SK-N-MC (cell line): ENCODE measurements around the gene DCUN1D5.

Experiments
- DNase-seq: peaks from one replicate; pipeline ENCODE4 v3.0.0-alpha.2; 2011; ENCODE audit warnings: low read depth, low spot score
- H3K27ac ChIP-seq: fragments of 200-600 bp; sonication (generic); 2 replicates; pipeline ENCODE4 v1.5.1; 2016; ENCODE audit warnings: mixed run types
- H3K36me3 ChIP-seq: fragments of 200-600 bp; sonication (generic); 2 replicates; pipeline ENCODE4 v1.6.1; 2017; ENCODE audit warnings: antibody characterized with exemption, low read length, mixed read lengths; ENCODE audit not compliant: insufficient read depth
- H3K4me3 ChIP-seq: fragments of 200-600 bp; sonication (generic); 2 replicates; pipeline ENCODE4 v1.5.1; 2016
- H3K9ac ChIP-seq: fragments of 200-600 bp; sonication (generic); 2 replicates; pipeline ENCODE4 v1.8.0; 2017; ENCODE audit warnings: mixed run types, mixed read lengths; ENCODE audit not compliant: insufficient read length
- H3K9me3 ChIP-seq: fragments of 200-600 bp; sonication (generic); 2 replicates; pipeline ENCODE4 v1.6.1; 2017; ENCODE audit warnings: low read depth, mild to moderate bottlenecking, antibody characterized with exemption, low read length, moderate library complexity, mixed read lengths
- EZH2 ChIP-seq: fragments of 200-600 bp; sonication (generic); IDR thresholded peaks from one replicate; pipeline ENCODE4 v1.6.1; 2017; ENCODE audit warnings: antibody characterized with exemption
- FOXP2 ChIP-seq: optimal IDR thresholded peaks from 2 replicates; pipeline ENCODE3; 2011; ENCODE audit warnings: mild to moderate bottlenecking, moderate library complexity; ENCODE audit not compliant: insufficient read depth; ENCODE audit errors: extremely low read length, control extremely low read depth
- POLR2AphosphoS5 ChIP-seq: IDR thresholded peaks from 2 replicates; pipeline ENCODE4 v1.6.1; 2012; ENCODE audit warnings: mild to moderate bottlenecking, low read depth, low read length, borderline replicate concordance

Gene DCUN1D5

DNA sequence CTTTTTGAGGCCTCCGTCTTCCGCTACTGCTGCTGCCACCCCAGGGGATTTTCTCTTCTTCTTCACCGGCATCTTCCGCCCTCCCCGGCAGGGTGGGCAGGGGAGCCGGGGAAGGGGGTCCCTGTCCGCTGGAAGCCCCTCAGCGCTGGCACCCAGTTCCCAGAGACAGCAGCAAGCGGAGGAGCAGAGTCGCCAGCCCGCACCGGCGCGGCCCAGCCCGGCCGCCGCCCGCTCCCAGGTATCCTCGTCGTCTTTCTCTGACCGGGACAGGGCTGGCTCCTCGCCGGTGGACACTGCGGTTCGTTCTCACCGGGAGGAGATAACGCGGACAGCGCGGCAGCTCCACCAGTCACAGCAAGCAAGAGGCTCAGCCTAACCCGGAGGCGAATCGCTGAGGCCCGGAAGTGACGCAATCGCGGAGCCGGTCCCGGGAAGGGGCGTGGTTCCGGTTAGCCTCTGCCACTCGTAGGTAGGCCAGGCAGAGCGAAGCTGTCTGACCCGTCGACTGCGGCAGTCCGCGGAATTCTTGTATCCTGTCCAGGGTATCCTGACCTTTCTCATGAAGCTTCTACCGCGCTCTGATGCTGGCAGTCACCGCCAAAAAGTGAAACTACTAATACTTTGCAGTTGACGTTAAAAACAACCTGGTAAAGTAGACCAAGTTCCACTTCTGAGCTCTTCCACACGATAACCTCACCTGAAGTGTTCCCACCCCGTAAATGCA, at the start of gene DCUN1D5:
Gene DCUN1D5 (minus strand): TSS at position 360 of the 724 bp plus-strand sequence. CDS start 288 bp downstream, at position 72.
- peak within 1 kb of the TSS; percentile 96 for H3K9ac ChIP-seq
- peak within 1 kb of the TSS; percentile 97 for H3K4me3 ChIP-seq
- H3K27ac ChIP-seq: peak within 1 kb of the TSS; percentile 80
- no peaks in the 10 kb centered on the region for H3K9me3 ChIP-seq
- H3K36me3 ChIP-seq: peaks cover 30% of the 10 kb centered on the region
- no peak for TF ChIP-seq EZH2
- peak; percentile 94 for TF ChIP-seq POLR2AphosphoS5
- TF ChIP-seq FOXP2: peak; percentile 10
- no peak for DNase-seq

DNA sequence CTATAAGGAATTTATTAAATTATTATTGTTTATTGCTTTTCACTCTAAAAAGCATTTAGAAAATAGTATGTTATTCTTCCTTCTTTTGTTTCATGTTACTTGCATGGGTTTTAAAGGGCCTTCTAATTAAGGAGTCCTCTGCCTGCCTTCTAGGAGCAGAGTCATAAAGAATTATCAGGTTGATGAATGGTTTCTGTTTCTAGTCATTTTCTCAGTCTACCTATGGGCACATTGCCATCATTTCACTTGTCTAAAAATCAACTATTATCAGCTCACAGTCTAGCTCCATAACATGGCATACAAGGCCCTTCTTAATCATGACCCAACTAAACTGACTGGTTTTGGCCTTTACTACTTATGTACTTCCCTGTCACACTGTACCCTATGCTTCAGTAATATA, 33.5 kb upstream of the DCUN1D5 start:
- H3K9ac ChIP-seq: no peak overlapping the region
- H3K27ac ChIP-seq: no peak overlapping the region
- no peaks in the 10 kb centered on the region for H3K9me3 ChIP-seq
- DNase-seq: no peak
- TF ChIP-seq FOXP2: no peak
- no peak for TF ChIP-seq EZH2
- no peak for TF ChIP-seq POLR2AphosphoS5
- peaks cover 81% of the 10 kb centered on the region for H3K36me3 ChIP-seq
- H3K4me3 ChIP-seq: no peak overlapping the region

DNA sequence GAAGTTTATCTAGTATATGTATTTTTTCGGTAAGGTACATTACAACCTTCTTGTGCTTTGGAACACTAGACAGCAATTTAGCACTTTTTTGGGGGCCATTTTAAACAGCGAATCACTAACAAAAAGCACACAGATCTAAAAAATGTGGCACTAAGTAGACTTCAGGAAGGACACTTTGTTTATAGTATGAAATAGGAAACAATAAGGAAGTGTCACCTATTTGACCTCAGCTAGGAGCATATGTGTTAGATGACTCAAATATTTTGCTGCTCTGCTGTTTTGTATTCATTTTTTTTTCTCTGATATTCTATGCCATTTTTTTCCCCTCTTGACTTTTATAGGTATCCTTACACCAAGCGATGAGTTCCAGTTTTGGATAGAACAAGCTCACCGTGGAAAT, 22.9 kb upstream of the DCUN1D5 start:
- Histone ChIP-seq H3K9me3 (no peaks in the 10 kb centered on the region), H3K4me3 (no peak overlapping the region), H3K9ac (no peak overlapping the region), H3K27ac (no peak overlapping the region), H3K36me3 (peaks cover 42% of the 10 kb centered on the region)
- no peak for DNase-seq
- no peak for TF ChIP-seq POLR2AphosphoS5
- no peak for TF ChIP-seq FOXP2
- no peak for TF ChIP-seq EZH2

DNA sequence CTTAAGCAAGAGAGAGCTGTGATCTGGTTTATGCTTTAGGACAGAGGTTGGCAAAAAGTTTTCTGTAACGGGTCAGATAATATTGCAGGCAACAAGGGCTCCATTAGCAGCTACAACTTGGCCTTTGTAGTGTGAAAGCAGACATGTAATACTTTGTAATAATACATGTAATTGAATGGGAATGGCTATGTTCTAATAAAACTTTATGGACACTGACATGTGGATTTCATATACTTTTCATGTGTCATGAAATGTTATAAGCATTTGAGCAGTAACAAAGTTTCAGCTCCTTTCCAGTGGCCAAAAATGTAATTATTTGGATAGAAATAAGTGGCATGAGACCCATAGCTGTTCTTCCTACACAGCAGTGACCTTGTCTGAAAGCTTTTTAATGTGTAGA, 20.4 kb upstream of the DCUN1D5 start:
- Histone ChIP-seq H3K9ac (peak overlapping the region; percentile 27), H3K36me3 (peaks cover 22% of the 10 kb centered on the region), H3K27ac (peak overlapping the region; percentile 37), H3K9me3 (no peaks in the 10 kb centered on the region), H3K4me3 (peak overlapping the region; percentile 82)
- DNase-seq: no peak
- TF ChIP-seq EZH2 (no peak), POLR2AphosphoS5 (no peak), FOXP2 (no peak)

DNA sequence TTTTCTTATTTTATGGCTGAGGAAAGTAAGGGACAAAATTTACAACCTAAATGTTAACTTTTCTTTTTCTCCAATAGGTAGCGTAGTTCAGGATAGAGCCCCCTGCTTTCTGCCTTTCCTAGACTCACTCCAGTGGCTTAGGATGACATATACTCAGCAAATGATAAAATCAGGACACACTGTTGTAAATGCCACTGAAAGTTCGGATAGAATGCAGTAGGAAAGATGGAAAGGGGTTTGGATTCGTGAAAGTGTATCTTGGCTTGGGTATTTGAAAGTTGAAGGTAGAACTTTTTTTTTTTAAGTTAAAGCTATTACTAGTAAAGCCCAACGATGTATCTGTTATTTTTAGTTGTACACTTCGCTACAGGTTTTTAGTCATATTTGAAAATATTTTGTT, 19.4 kb upstream of the DCUN1D5 start:
- DNase-seq: no peak
- Histone ChIP-seq H3K9ac (peak overlapping the region; percentile 27), H3K4me3 (peak overlapping the region; percentile 82), H3K9me3 (no peaks in the 10 kb centered on the region), H3K27ac (no peak overlapping the region; the same call in 1 of the 2 replicates), H3K36me3 (peaks cover 22% of the 10 kb centered on the region)
- TF ChIP-seq POLR2AphosphoS5 (no peak), FOXP2 (no peak), EZH2 (no peak)

DNA sequence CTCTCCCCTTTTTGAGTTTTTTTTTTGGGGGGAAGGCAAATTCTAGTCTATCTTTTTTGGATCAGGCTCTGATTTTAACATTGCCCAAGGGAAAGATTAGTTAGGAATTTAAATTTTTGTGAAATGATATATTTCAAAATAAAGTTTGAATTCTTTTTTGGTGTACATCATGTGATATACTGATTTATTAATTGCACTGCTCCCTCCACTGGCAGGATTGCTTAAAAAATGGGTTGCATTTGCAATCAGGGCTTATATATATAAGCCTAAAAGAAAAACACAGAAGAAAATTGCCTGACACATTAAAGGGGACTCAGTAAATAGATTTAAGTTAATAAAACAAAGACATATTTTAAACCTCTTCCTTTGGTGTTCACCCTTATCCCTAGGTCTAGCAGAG, 18.4 kb upstream of the DCUN1D5 start:
- H3K9me3 ChIP-seq: no peaks in the 10 kb centered on the region
- H3K27ac ChIP-seq: no peak overlapping the region; the same call in 1 of the 2 replicates
- H3K9ac ChIP-seq: peak overlapping the region; percentile 78
- DNase-seq: no peak
- TF ChIP-seq EZH2 (no peak), POLR2AphosphoS5 (no peak), FOXP2 (no peak)
- H3K4me3 ChIP-seq: peak overlapping the region; percentile 82
- H3K36me3 ChIP-seq: peaks cover 19% of the 10 kb centered on the region

DNA sequence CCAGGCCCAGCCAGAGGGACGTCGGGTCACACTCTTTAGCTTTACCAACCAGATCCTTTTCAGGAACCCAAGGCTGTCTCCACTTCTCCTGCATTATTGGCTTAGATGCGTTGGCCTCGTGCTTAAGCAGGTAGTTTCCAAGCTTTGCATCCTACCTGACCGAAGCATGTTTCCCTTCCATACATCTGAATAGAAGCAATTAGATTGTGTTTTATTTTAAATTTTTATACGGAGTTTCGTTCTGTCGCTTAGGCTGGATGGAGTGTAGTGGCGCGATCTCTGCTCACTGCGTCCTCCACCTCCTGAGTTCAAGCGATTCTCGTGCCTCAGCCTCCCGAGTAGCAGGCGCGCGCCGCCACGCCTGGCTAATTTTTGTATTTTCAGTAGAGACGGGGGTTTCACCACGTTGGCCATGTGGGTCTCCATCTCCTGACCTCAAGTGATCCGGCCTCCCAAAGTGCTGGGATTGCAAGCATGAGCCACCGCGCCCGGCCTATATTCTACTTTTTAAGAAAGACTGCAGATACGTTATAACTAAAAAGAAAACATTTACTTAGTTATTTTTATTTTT, 17.9 kb upstream of the DCUN1D5 start:
- Histone ChIP-seq H3K4me3 (peak overlapping the region; percentile 82), H3K27ac (peak overlapping the region; percentile 6; the same call in 1 of the 2 replicates), H3K9me3 (no peaks in the 10 kb centered on the region), H3K9ac (peak overlapping the region; percentile 78), H3K36me3 (peaks cover 15% of the 10 kb centered on the region)
- no peak for DNase-seq
- TF ChIP-seq POLR2AphosphoS5 (no peak), FOXP2 (no peak), EZH2 (no peak)

DNA sequence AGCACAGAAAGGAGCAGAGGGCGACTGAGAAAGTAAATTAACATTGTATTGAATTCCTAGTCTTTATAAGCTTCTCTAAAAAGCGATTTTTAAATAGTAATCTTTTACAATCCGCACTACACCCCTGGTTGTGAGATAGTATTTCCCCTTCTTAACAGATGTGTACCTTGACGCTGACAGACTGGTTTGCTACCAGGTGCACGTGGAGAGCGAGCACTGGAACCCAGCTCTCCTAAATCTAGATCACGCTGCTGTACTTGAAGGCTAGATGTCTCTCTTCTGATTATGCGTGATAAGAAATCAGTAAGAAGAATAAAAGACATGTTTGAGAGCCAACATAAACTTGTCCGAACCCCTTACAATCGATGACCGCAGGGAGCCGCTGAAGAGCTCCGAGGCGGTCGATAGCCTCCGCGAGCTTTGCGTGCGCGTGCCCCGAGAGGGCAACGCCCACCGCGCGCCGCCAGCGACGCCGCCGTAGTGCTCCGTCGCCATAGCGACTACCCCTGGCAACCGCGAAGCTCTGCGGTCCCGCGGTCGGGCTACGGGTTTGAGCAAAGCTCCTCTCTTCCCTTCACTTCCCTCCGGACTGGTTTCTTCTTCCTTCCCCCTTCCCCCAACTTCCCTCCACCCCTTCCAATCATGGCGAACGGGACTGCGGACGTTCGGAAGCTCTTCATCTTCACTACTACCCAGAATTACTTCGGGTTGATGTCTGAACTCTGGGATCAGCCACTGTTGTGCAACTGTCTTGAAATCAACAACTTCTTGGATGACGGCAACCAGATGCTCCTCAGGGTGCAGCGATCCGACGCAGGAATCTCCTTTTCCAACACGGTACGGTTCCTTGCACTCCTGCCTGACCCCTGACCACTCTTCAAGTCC, 17.2 kb upstream of the DCUN1D5 start, which contains the start of gene DYNC2H1:
Gene DYNC2H1 (plus strand): TSS at position 494 of the 885 bp plus-strand sequence. CDS start 149 bp downstream, at position 643.
- peak within 1 kb of the TSS; percentile 6; the same call in 1 of the 2 replicates for H3K27ac ChIP-seq
- H3K36me3 ChIP-seq: peaks cover 8% of the 10 kb centered on the region
- peak within 1 kb of the TSS; percentile 82 for H3K4me3 ChIP-seq
- peak; percentile 79 for TF ChIP-seq POLR2AphosphoS5
- no peak for TF ChIP-seq FOXP2
- H3K9ac ChIP-seq: peak within 1 kb of the TSS; percentile 85
- H3K9me3 ChIP-seq: no peaks in the 10 kb centered on the region
- no peak for DNase-seq
